ENCODE results near the gene DSG3. TPM values are rescaled to one million over a fixed set of nuclear protein-coding genes. Genes with fewer than 3 reads are reported as not detected.
"Not testable (repeated sequence)": the region's sequence is repeated elsewhere in the genome, so short reads cannot be mapped to it uniquely, and the experiment has no call there.

DSG3 gene
- total and polyA plus RNA-seq, 2 of the 13 experiments (the other 11 are each of a cell fraction or from before 2014, with no cell fraction given), result not detected

DNA sequence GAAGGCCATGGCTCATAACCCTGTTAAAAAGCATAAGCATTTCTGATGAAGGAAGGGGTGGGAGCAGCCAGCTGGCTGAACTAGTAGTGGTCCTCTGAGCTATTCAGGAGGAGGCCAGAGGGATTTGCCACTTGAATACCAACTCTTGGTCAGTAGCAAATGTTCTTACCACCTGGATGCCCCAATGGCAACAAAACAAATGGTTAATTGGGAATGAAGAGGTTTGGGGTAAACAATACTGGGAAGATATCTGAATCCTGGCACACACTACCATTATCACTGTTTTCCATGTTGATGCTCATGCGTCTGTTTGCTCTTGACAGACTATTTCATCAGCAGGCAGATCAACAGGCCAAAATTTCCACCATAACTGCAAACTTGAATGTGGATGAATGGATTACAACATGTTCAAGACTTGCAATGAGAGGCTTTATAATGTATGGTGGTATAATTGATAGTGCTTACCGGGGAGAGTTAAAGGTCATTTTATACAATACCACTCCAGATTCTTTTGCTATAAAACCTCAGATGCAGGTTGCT is 47.2 kb downstream of the DSG3 start:
- H3K27ac ChIP-seq (ENCODE audit: extremely low read length, insufficient read depth, low read length); H2AFZ ChIP-seq (ENCODE audit: low read length); H3K4me1 ChIP-seq (ENCODE audit: insufficient read depth, low read length); BruUV-seq (replicated peaks); H3K36me3 ChIP-seq (replicated peaks in 1 of 2; ENCODE audit: control insufficient read depth in 1 of 2, insufficient read depth in 2 of 2, low read length in 2 of 2); in situ Hi-C loops (cut with HindIII; ENCODE audit: extremely low pct_ligation_motif_present, low pct_unique_long_range_greater_than_20kb); H3K4me3 ChIP-seq (replicated peaks in 1 of 3; ENCODE audit: insufficient read depth in 1 of 3, low read depth in 2 of 3, low read length in 3 of 3); H4K20me1 ChIP-seq (ENCODE audit: insufficient read depth, low read length); CTCF ChIA-PET (ENCODE audit: low intra/inter-chr PET ratio, low total read pairs); H3K9ac ChIP-seq (ENCODE audit: insufficient read depth, low read depth, low read length); H3K9me3 ChIP-seq (ENCODE audit: low read length); DNase-seq (ENCODE audit: low spot score); FAIRE-seq; H3K27me3 ChIP-seq (ENCODE audit: control insufficient read depth in 1 of 2, insufficient read depth in 2 of 2, low read length in 2 of 2); H3K4me2 ChIP-seq (ENCODE audit: low read depth, low read length); POLR2A ChIA-PET; ATAC-seq: not testable (repeated sequence)
- H3K79me2 ChIP-seq (ENCODE audit: insufficient read depth, low read length), result peaks cover 13% of the 10 kb centered on the region
- WGBS (ENCODE audit: low lambda C conversion rate), result 46% methylated on average over 2 of the region's 2 CpGs
- intact Hi-C loops (cut with micrococcal nuclease; ENCODE audit: unreplicated experiment), result loop anchor here (5.0 kb wide), 3 partner anchors 58 to 392 kb away; partner anchors contain the start of gene DSC2

DNA sequence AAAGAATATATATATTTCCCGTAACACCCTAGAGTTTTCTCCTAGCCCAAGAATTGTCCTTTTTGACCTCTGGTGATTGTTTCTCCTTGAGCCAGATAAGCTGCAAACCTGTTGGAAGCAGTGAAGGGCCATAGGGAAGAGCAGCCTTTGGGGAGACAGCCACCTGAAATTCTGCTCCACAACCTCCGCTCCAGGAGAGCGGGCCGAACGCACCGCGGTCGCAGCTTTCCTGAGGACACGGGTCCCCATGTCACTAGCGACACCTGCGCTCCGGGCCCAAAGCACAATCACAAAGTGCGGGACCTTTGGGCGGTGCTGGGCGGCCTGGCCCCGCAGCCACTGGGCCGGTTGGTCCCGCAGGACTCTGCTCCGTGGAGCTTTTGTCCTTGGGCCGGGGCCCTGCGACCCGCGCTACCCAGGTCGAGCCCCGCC is 49.9 kb downstream of the DSG3 start:
- DNase-seq (ENCODE audit: low spot score), result no peak
- Histone ChIP-seq H3K4me3 (replicated peaks in 1 of 3; ENCODE audit: insufficient read depth in 1 of 3, low read depth in 2 of 3, low read length in 3 of 3) (peak overlapping the region; percentile 94 to 100 (median 99)), H2AFZ (ENCODE audit: low read length) (no peak overlapping the region), H3K36me3 (replicated peaks in 1 of 2; ENCODE audit: control insufficient read depth in 1 of 2, insufficient read depth in 2 of 2, low read length in 2 of 2) (no peaks in the 10 kb centered on the region), H3K4me2 (ENCODE audit: low read depth, low read length) (peak overlapping the region; percentile 94), H3K9ac (ENCODE audit: insufficient read depth, low read depth, low read length) (peak overlapping the region; percentile 95), H4K20me1 (ENCODE audit: insufficient read depth, low read length) (no peaks in the 10 kb centered on the region), H3K27me3 (ENCODE audit: control insufficient read depth in 1 of 2, insufficient read depth in 2 of 2, low read length in 2 of 2) (no peaks in the 10 kb centered on the region; a peak in 1 of 5 replicates), H3K4me1 (ENCODE audit: insufficient read depth, low read length) (peaks cover 27% of the 10 kb centered on the region), H3K27ac (ENCODE audit: extremely low read length, insufficient read depth, low read length) (peak overlapping the region; percentile 82), H3K9me3 (ENCODE audit: low read length) (no peaks in the 10 kb centered on the region), H3K79me2 (ENCODE audit: insufficient read depth, low read length) (peaks cover 35% of the 10 kb centered on the region)
- in situ Hi-C loops (cut with HindIII; ENCODE audit: extremely low pct_ligation_motif_present, low pct_unique_long_range_greater_than_20kb) (no loop called here), intact Hi-C loops (cut with micrococcal nuclease; ENCODE audit: unreplicated experiment) (loop anchor here (1.0 to 5.0 kb wide), 4 partner anchors 15 to 395 kb away; partner anchors contain the start of gene DSC2)
- POLR2A ChIA-PET, result interaction anchor here (0.7 to 1.2 kb wide), 4 partner anchors 13 to 397 kb away, joined by 3 to 11 read pairs (median 4); no protein-coding TSS in a partner anchor
- ATAC-seq, result peak; percentile 86
- no peak for FAIRE-seq
- WGBS (ENCODE audit: low lambda C conversion rate), result 8% methylated on average over 12 of the region's 25 CpGs
- BruUV-seq (replicated peaks), result TSS peak; percentile 69
- CTCF ChIA-PET (ENCODE audit: low intra/inter-chr PET ratio, low total read pairs), result no interaction called here
- TF ChIP-seq, protein P1, sequence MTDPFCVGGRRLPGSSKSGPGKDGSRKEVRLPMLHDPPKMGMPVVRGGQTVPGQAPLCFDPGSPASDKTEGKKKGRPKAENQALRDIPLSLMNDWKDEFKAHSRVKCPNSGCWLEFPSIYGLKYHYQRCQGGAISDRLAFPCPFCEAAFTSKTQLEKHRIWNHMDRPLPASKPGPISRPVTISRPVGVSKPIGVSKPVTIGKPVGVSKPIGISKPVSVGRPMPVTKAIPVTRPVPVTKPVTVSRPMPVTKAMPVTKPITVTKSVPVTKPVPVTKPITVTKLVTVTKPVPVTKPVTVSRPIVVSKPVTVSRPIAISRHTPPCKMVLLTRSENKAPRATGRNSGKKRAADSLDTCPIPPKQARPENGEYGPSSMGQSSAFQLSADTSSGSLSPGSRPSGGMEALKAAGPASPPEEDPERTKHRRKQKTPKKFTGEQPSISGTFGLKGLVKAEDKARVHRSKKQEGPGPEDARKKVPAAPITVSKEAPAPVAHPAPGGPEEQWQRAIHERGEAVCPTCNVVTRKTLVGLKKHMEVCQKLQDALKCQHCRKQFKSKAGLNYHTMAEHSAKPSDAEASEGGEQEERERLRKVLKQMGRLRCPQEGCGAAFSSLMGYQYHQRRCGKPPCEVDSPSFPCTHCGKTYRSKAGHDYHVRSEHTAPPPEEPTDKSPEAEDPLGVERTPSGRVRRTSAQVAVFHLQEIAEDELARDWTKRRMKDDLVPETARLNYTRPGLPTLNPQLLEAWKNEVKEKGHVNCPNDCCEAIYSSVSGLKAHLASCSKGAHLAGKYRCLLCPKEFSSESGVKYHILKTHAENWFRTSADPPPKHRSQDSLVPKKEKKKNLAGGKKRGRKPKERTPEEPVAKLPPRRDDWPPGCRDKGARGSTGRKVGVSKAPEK (CRISPR knock-in tag; IDR thresholded peaks at IDR 0.05; ENCODE audit: borderline replicate concordance), result 0 out of 2 replicates have a peak, but pooled peaks have one; percentile 19
- TF ChIP-seq ZNF83 (CRISPR knock-in tag; IDR thresholded peaks at IDR 0.05; ENCODE audit: borderline replicate concordance) (no peak), ZNF563 (CRISPR knock-in tag; IDR thresholded peaks at IDR 0.05) (0 out of 2 replicates have a peak, but pooled peaks have one; percentile 1), ZNF710 (CRISPR knock-in tag; IDR thresholded peaks at IDR 0.05; ENCODE audit: borderline replicate concordance) (peak; percentile 34; the same call in 1 of the 2 replicates), ZNF552 (CRISPR knock-in tag; IDR thresholded peaks at IDR 0.05; ENCODE audit: borderline replicate concordance) (no peak), HDAC2 (CRISPR knock-in tag; IDR thresholded peaks at IDR 0.05) (0 out of 2 replicates have a peak, but pooled peaks have one; percentile 19), HDAC1 (CRISPR knock-in tag; IDR thresholded peaks at IDR 0.05) (peak; percentile 51; the same call in 1 of the 2 replicates), SMC3 (IDR thresholded peaks at IDR 0.05; ENCODE audit: low read length) (no peak)
